Neuronal stem cell (in vitro differentiated cells): Measurements from ENCODE around the gene IKZF2.

Source experiments
- DNase-seq: peaks from one replicate; pipeline ENCODE4 v3.0.0-alpha.2; 2013; ENCODE audit warnings: low spot score
- H2AFZ ChIP-seq: one replicate; pipeline ENCODE4 v1.6.1; 2013; ENCODE audit warnings: mild to moderate bottlenecking, low read length, inconsistent platforms
- H2AK5ac ChIP-seq: 2 replicates; pipeline ENCODE4 v1.6.1; 2013; ENCODE audit warnings: low read depth, mild to moderate bottlenecking, inconsistent platforms, low read length, moderate library complexity, mixed read lengths
- H2BK120ac ChIP-seq: 2 replicates; pipeline ENCODE4 v1.6.1; 2013; ENCODE audit warnings: low read depth, mild to moderate bottlenecking, inconsistent platforms, low read length, moderate library complexity, mixed read lengths
- H2BK12ac ChIP-seq: one replicate; pipeline ENCODE4 v1.6.1; 2013; ENCODE audit warnings: low read length, inconsistent platforms
- H2BK15ac ChIP-seq: 2 replicates; pipeline ENCODE4 v1.6.1; 2013; ENCODE audit warnings: mild to moderate bottlenecking, low read length, inconsistent platforms, mixed read lengths
- H2BK5ac ChIP-seq: one replicate; pipeline ENCODE4 v1.6.1; 2013; ENCODE audit warnings: inconsistent platforms, mild to moderate bottlenecking, low read length, moderate library complexity
- H3K14ac ChIP-seq: one replicate; pipeline ENCODE4 v1.6.1; 2013; ENCODE audit warnings: low read length, inconsistent platforms
- H3K18ac ChIP-seq: 2 replicates; pipeline ENCODE4 v1.6.1; 2013; ENCODE audit warnings: low read length, inconsistent platforms
- H3K23ac ChIP-seq: 2 replicates; pipeline ENCODE4 v1.6.1; 2013; ENCODE audit warnings: low read depth, mild to moderate bottlenecking, mixed read lengths, low read length, inconsistent platforms; ENCODE audit not compliant: poor library complexity
- H3K27ac ChIP-seq: replicated peaks from 3 replicates; pipeline ENCODE4 v1.5.1; 2013; ENCODE audit warnings: low read length, inconsistent platforms
- H3K27me3 ChIP-seq, 3 experiments: 2 replicates each; pipeline ENCODE4 v1.6.1; 2013; ENCODE audit warnings: low read length in 3 of 3, mild to moderate bottlenecking in 2 of 3, inconsistent platforms in 1 of 3, low read depth in 1 of 3, mixed read lengths in 1 of 3, moderate library complexity in 1 of 3; ENCODE audit not compliant: control insufficient read depth in 3 of 3, insufficient read depth in 3 of 3
- H3K36me3 ChIP-seq, 2 donors: replicated peaks in 1 of 2; 2 replicates each; pipeline ENCODE4 v1.6.1; 2013; ENCODE audit warnings: low read length in 2 of 2; ENCODE audit not compliant: control insufficient read depth in 2 of 2, insufficient read depth in 2 of 2
- H3K4ac ChIP-seq: 2 replicates; pipeline ENCODE4 v1.6.1; 2013; ENCODE audit warnings: inconsistent platforms, mild to moderate bottlenecking, low read length, moderate library complexity
- H3K4me1 ChIP-seq, 2 donors: 1 replicate in 1 of 2; 2 replicates in 1 of 2; pipeline ENCODE4 v1.6.1; 2013; ENCODE audit warnings: low read length in 2 of 2, low read depth in 1 of 2; ENCODE audit not compliant: control insufficient read depth in 2 of 2, insufficient read depth in 1 of 2
- H3K4me2 ChIP-seq: one replicate; pipeline ENCODE4 v1.6.1; 2013; ENCODE audit warnings: mild to moderate bottlenecking, low read length, inconsistent platforms; ENCODE audit not compliant: insufficient read depth, poor library complexity, severe bottlenecking
- H3K4me3 ChIP-seq, 2 donors: 2 replicates each; pipeline ENCODE4 v1.5.1; 2013; ENCODE audit warnings: low read length in 2 of 2, mild to moderate bottlenecking in 2 of 2, inconsistent platforms in 1 of 2, moderate library complexity in 1 of 2
- H3K79me1 ChIP-seq: one replicate; pipeline ENCODE4 v1.6.1; 2013; ENCODE audit warnings: low read depth, mild to moderate bottlenecking, inconsistent platforms, low read length, moderate library complexity
- H3K9ac ChIP-seq: one replicate; pipeline ENCODE4 v1.6.1; 2013; ENCODE audit warnings: mild to moderate bottlenecking, low read depth, low read length, inconsistent platforms; ENCODE audit not compliant: poor library complexity
- H3K9me3 ChIP-seq, 2 donors: replicated peaks in 1 of 2; 2 replicates each; pipeline versions ENCODE3 to v1.6.1; 2013; ENCODE audit warnings: low read length in 2 of 2, mild to moderate bottlenecking in 2 of 2, inconsistent platforms in 1 of 2, low read depth in 1 of 2, mixed read lengths in 1 of 2, moderate library complexity in 1 of 2; ENCODE audit not compliant: control insufficient read depth in 2 of 2, insufficient read depth in 1 of 2
- H4K8ac ChIP-seq: one replicate; pipeline ENCODE4 v1.6.1; 2013; ENCODE audit warnings: low read depth, mild to moderate bottlenecking, inconsistent platforms, low read length, moderate library complexity
- H4K91ac ChIP-seq: one replicate; pipeline ENCODE4 v1.6.1; 2013; ENCODE audit warnings: low read length, low read depth, mild to moderate bottlenecking, inconsistent platforms; ENCODE audit not compliant: poor library complexity
- WGBS, 2 donors: extraction: QIAGEN DNeasy Blood & Tissue Kit; methylation state at CpG; one replicate each; pipeline ENCODE4 v1.1.7; 2013; ENCODE audit warnings: missing lambda C conversion rate in 2 of 2, mixed read lengths in 1 of 2; ENCODE audit not compliant: insufficient read length in 2 of 2, insufficient replicate concordance in 1 of 2; ENCODE audit errors: extremely low coverage in 2 of 2; 5-methylcytosine and 5-hydroxymethylcytosine counted together

Gene IKZF2

DNA sequence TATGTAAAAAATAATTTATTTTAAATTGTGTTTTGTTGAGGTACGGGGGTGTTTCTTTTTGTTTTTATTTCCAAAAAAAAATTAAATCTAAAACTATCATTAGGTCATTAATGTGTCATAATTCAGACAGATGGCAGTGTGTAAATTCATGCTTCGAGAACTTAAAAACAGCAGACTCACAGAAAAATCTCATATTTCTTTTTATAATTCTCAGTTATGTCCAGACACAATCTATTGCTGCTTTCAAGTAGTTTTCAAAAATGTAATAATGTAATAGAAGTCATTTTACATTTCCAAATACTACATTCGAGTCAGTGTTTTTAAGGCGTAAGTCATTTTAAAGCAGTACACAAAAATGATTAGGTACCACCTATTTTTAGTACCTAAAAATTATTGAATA is 14.3 kb downstream of the IKZF2 start:
- Histone ChIP-seq H2BK120ac (no peak overlapping the region), H3K14ac (no peak overlapping the region), H2BK12ac (no peak overlapping the region), H3K79me1 (peaks cover 2% of the 10 kb centered on the region), H4K8ac (no peak overlapping the region), H2AFZ (no peak overlapping the region), H4K91ac (no peak overlapping the region), H3K4me3 (no peak overlapping the region), H2BK5ac (no peak overlapping the region), H2BK15ac (no peak overlapping the region), H3K4me1 (no peaks in the 10 kb centered on the region), H3K4ac (no peak overlapping the region), H3K9me3 (no peaks in the 10 kb centered on the region), H3K23ac (no peak overlapping the region), H3K18ac (no peak overlapping the region), H3K36me3 (no peaks in the 10 kb centered on the region), H2AK5ac (no peak overlapping the region), H3K4me2 (no peak overlapping the region), H3K27ac (no peak overlapping the region), H3K27me3 (no peaks in the 10 kb centered on the region), H3K9ac (no peak overlapping the region)
- no CpG with 5 or more reads among the region's 4 CpGs for WGBS, 2 donors
- no peak for DNase-seq

- Histone ChIP-seq H4K8ac (no peak overlapping the region), H3K79me1 (no peaks in the 10 kb centered on the region), H3K14ac (no peak overlapping the region), H3K4me2 (no peak overlapping the region), H3K4me3 (no peak overlapping the region), H2AK5ac (no peak overlapping the region), H3K18ac (no peak overlapping the region), H3K36me3 (peaks cover 0 to 5% of the 10 kb centered on the region in 2 donors), H3K4ac (no peak overlapping the region), H2BK15ac (no peak overlapping the region), H3K9ac (no peak overlapping the region), H2BK5ac (no peak overlapping the region), H3K9me3 (no peaks in the 10 kb centered on the region), H4K91ac (no peak overlapping the region), H2AFZ (no peak overlapping the region), H2BK120ac (no peak overlapping the region), H2BK12ac (no peak overlapping the region), H3K27me3 (no peaks in the 10 kb centered on the region), H3K27ac (peak overlapping the region; percentile 6), H3K23ac (no peak overlapping the region), H3K4me1 (peaks cover 2 to 9% of the 10 kb centered on the region in 2 donors)
- no CpG with 5 or more reads among the region's 5 CpGs for WGBS, 2 donors
- no peak for DNase-seq
Measured at GRCh38 chr2:213129311-213129710, 22.1 kb downstream of the IKZF2 start.

DNA sequence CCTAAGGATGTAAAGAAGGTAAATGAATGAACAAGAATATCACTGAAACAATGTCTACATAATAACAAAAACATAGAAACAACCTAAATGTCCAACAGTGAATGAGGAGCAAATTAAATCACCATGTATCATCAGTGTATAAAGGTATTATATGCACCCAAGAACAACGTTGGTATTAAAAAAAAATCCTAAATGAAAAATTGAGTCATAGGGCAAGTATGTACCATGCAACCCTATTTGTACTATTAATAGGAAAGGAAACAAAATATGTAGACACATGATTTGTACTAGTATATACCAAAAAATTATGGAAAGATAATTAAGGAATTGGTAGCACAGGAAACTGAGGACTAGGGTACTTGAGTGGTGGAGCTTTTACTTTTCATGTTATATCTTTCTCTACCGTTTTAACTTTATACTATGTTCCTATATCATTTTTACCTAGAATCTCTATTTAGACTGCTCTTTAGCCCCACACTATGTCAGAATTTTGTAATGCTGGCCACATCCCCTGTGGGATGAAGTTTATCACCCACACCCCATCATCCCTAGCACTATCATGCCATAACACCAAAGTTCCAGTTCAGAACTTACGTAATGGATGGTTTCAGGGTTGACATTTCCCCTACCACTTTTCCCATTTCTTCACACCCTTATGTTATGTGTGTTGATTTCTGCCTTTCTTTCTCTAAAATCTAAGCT is 25.6 kb downstream of the IKZF2 start:
- Histone ChIP-seq H3K9ac (no peak overlapping the region), H3K4ac (no peak overlapping the region), H3K4me2 (no peak overlapping the region), H2BK120ac (no peak overlapping the region), H3K4me3 (no peak overlapping the region), H4K8ac (no peak overlapping the region), H3K14ac (no peak overlapping the region), H2BK15ac (no peak overlapping the region), H3K4me1 (peaks cover 7 to 14% of the 10 kb centered on the region in 2 donors), H2AFZ (no peak overlapping the region), H3K9me3 (no peaks in the 10 kb centered on the region), H4K91ac (no peak overlapping the region), H3K27me3 (no peaks in the 10 kb centered on the region), H3K18ac (no peak overlapping the region), H2BK5ac (no peak overlapping the region), H3K79me1 (no peaks in the 10 kb centered on the region), H3K36me3 (peaks cover 0 to 5% of the 10 kb centered on the region in 2 donors), H3K23ac (no peak overlapping the region), H2AK5ac (no peak overlapping the region), H3K27ac (no peak overlapping the region), H2BK12ac (no peak overlapping the region)
- DNase-seq: no peak
- WGBS, 2 donors: no CpG with 5 or more reads among the region's 3 CpGs

DNA sequence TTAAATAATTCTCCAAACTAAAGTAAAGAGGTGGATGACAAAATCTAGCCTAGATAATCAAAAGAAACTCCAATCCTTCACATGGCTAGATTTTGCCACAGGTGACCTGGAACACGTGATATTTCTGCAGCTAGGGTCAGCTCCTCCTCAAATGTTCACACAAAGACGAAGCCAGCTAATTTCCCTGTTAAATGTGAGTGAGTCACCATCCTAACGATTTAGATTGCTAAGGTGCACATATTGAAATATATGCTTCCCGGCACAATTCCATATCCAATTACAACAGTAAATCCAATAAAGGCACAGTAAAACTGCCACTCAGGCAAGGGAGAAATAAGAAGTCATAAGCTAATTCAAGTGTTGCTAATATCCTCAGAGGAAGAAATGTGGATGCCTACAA is 28.7 kb downstream of the IKZF2 start:
- H3K4ac ChIP-seq: no peak overlapping the region
- H4K8ac ChIP-seq: no peak overlapping the region
- H3K4me2 ChIP-seq: no peak overlapping the region
- no peak overlapping the region for H3K14ac ChIP-seq
- no peak overlapping the region for H2BK15ac ChIP-seq
- H2BK12ac ChIP-seq: no peak overlapping the region
- H3K18ac ChIP-seq: no peak overlapping the region
- no CpG with 5 or more reads among the region's 4 CpGs for WGBS, 2 donors
- H3K9me3 ChIP-seq: no peaks in the 10 kb centered on the region
- H2BK120ac ChIP-seq: no peak overlapping the region
- no peak overlapping the region for H3K4me3 ChIP-seq
- no peak overlapping the region for H4K91ac ChIP-seq
- DNase-seq: no peak
- H3K36me3 ChIP-seq: no peaks in the 10 kb centered on the region
- H3K4me1 ChIP-seq: peaks cover 6 to 8% of the 10 kb centered on the region in 2 donors
- H3K9ac ChIP-seq: no peak overlapping the region
- no peak overlapping the region for H2AFZ ChIP-seq
- H3K79me1 ChIP-seq: no peaks in the 10 kb centered on the region
- no peak overlapping the region for H2AK5ac ChIP-seq
- H2BK5ac ChIP-seq: no peak overlapping the region
- no peak overlapping the region for H3K23ac ChIP-seq
- no peak overlapping the region for H3K27ac ChIP-seq
- no peaks in the 10 kb centered on the region for H3K27me3 ChIP-seq
